Skeletal muscle satellite cell (primary cell): ENCODE results near the gene DMAC2L.
"Not testable (repeated sequence)": the region's sequence is repeated elsewhere in the genome, so short reads cannot be mapped to it uniquely, and the experiment has no call there.

ENCODE experiments used
- H3K27me3 ChIP-seq: 2 replicates; pipeline ENCODE4 v1.7.0; 2013; ENCODE audit warnings: low read length; ENCODE audit not compliant: control insufficient read depth, insufficient read depth
- H3K36me3 ChIP-seq: 2 replicates; pipeline ENCODE4 v1.7.0; 2013; ENCODE audit warnings: mild to moderate bottlenecking, control low read depth, low read length; ENCODE audit not compliant: insufficient read depth
- H3K4me1 ChIP-seq: 2 replicates; pipeline ENCODE4 v1.7.0; 2013; ENCODE audit warnings: low read length; ENCODE audit not compliant: control insufficient read depth, insufficient read depth
- H3K4me2 ChIP-seq: 2 replicates; pipeline ENCODE4 v1.7.0; 2013; ENCODE audit warnings: mild to moderate bottlenecking, low read length
- H3K4me3 ChIP-seq: 2 replicates; pipeline ENCODE4 v1.7.0; 2013; ENCODE audit warnings: low read length
- H3K9ac ChIP-seq: 2 replicates; pipeline ENCODE4 v1.7.0; 2013; ENCODE audit warnings: mild to moderate bottlenecking, low read depth, low read length, moderate library complexity
- H3K9me3 ChIP-seq: replicated peaks from 2 replicates; pipeline ENCODE4 v1.7.0; 2013; ENCODE audit warnings: mild to moderate bottlenecking, control low read depth, low read length

DMAC2L gene

DNA sequence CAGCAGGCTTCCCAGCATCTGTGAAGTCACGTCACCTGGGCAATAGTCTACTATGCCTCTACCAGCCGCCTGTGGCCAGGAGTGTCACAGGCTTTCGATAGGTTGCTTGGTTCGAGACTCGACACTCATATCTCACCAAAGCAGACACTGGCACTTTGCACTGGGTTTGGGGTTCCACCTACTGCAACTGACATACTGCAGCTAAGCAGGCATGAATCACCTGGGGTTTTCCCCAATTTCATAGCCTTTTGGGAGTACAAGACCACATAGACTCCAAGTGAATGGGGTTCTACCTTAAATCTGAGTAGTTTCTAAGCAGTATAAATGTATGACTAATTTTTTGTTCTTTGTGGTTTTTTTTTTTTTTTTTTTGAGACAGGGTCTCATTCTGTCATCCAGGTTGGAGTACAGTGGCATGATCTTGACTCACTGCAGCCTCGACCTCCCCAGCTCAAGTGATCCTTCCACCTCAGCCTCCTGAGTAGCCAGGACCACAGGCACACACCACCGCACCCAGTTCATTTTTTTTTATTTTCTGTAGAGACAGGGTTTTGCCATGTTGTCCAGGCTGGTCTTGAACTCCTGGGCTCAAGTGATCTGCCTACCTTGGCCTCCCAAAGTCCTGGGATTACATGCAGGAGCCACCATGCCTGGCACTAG, 32.1 kb downstream of the DMAC2L start:
- H3K4me1 ChIP-seq = peaks cover 48% of the 10 kb centered on the region
- peak overlapping the region; percentile 40 for H3K4me2 ChIP-seq
- H3K36me3 ChIP-seq = no peaks in the 10 kb centered on the region
- H3K27me3 ChIP-seq = no peaks in the 10 kb centered on the region
- H3K9ac ChIP-seq = peak overlapping the region; percentile 38
- no peak overlapping the region for H3K4me3 ChIP-seq
- no peaks in the 10 kb centered on the region for H3K9me3 ChIP-seq

GRCh38 chr14:50344876-50345563, 32.9 kb downstream of the DMAC2L start:
- H3K27me3 ChIP-seq = no peaks in the 10 kb centered on the region
- peak overlapping the region; percentile 38 for H3K9ac ChIP-seq
- peak overlapping the region; percentile 40 for H3K4me2 ChIP-seq
- H3K36me3 ChIP-seq = no peaks in the 10 kb centered on the region
- H3K9me3 ChIP-seq = no peaks in the 10 kb centered on the region
- H3K4me3 ChIP-seq = no peak overlapping the region
- peaks cover 48% of the 10 kb centered on the region for H3K4me1 ChIP-seq

DNA sequence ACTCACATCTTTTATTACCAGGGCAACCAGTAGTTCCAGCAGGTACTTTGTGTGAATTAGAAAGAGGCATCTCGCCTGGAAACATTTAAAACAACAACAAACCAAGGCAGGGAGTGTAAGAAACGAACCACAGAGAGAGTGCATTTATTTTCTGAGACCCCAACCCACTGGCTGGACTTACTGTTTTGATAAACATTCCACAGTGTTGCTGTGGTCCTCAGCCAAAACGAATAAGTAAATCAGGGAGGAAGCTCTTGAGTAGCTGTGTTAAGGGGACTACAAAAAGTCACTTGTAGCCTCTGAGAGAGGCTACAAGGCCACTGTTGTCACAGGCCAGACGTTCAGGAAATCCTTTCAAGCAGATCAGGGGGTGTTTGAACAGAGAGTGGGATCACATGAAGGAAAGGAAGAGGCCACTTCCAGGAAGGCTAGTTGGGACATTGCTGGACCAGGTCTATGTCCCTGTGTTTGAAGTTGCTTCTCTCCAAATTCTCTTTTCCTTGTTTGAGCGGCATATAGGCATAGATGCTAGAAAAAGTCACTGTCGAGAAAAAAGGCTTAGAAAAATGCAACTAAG, 33.8 kb downstream of the DMAC2L start:
- Histone ChIP-seq H3K36me3 (no peaks in the 10 kb centered on the region), H3K9ac (no peak overlapping the region), H3K4me2 (no peak overlapping the region), H3K4me1 (peaks cover 51% of the 10 kb centered on the region), H3K4me3 (no peak overlapping the region), H3K27me3 (no peaks in the 10 kb centered on the region), H3K9me3 (no peaks in the 10 kb centered on the region)

DNA sequence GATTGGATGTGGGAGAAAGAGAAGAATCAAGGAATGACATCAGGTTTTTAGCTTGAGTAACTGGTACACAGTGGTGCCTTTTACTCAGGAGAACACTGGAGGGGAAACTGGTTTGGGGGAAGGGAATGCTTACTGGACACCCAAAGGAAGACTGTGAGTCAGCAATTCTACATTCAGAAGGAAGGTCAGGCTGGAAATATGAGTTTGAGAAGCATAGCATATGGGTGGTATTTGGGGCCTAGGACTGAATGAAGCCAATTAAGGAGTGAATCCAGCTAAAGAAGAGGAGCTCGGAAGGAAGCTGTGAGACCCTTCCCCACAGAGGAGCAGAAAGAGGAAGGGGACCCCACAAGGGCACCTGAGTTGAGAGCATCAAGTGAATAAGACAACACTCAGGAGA, 35.4 kb downstream of the DMAC2L start:
- no peak overlapping the region for H3K9ac ChIP-seq
- H3K9me3 ChIP-seq = no peaks in the 10 kb centered on the region
- H3K4me2 ChIP-seq = no peak overlapping the region
- H3K36me3 ChIP-seq = no peaks in the 10 kb centered on the region
- H3K4me1 ChIP-seq = peaks cover 54% of the 10 kb centered on the region
- no peaks in the 10 kb centered on the region for H3K27me3 ChIP-seq
- no peak overlapping the region for H3K4me3 ChIP-seq

GRCh38 chr14:50348933-50349332, 36.8 kb downstream of the DMAC2L start:
- Histone ChIP-seq H3K9ac (no peak overlapping the region), H3K4me3 (no peak overlapping the region), H3K4me1 (peaks cover 49% of the 10 kb centered on the region), H3K4me2 (no peak overlapping the region), H3K27me3 (no peaks in the 10 kb centered on the region), H3K9me3 (no peaks in the 10 kb centered on the region), H3K36me3 (no peaks in the 10 kb centered on the region)

GRCh38 chr14:50350975-50351374, 38.9 kb downstream of the DMAC2L start:
- Histone ChIP-seq H3K27me3 (no peaks in the 10 kb centered on the region), H3K9ac (no peak overlapping the region), H3K4me2 (peak overlapping the region; percentile 11), H3K9me3 (no peaks in the 10 kb centered on the region), H3K4me3 (no peak overlapping the region), H3K36me3 (no peaks in the 10 kb centered on the region), H3K4me1 (peaks cover 33% of the 10 kb centered on the region)

GRCh38 chr14:50352584-50352983, 40.5 kb downstream of the DMAC2L start:
- H3K27me3 ChIP-seq = no peaks in the 10 kb centered on the region
- no peaks in the 10 kb centered on the region for H3K36me3 ChIP-seq
- H3K4me3 ChIP-seq = no peak overlapping the region
- no peaks in the 10 kb centered on the region for H3K9me3 ChIP-seq
- H3K9ac ChIP-seq = peak overlapping the region; percentile 28
- peak overlapping the region; percentile 47 for H3K4me2 ChIP-seq
- peaks cover 27% of the 10 kb centered on the region for H3K4me1 ChIP-seq

DNA sequence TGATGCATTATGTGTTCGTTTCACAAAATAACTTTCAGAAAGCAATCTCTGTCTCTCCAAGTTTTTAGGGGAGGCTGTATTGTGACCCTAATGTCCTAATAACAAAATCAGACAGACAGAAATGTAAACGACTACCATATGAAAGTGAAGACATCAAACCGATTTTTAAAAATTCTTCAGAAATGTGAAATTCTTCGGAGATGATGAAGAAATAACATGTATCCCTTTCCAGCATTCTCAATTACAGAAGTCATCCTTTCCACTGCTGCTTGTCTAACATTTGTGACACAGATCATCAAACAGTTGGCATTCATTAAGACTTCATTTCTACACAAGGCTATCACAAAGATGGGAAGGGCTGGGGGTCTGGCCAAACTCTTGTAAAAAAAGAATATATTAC, 41.0 kb downstream of the DMAC2L start:
- H3K9me3 ChIP-seq = no peaks in the 10 kb centered on the region
- peak overlapping the region; percentile 47 for H3K4me2 ChIP-seq
- no peaks in the 10 kb centered on the region for H3K27me3 ChIP-seq
- peaks cover 23% of the 10 kb centered on the region for H3K4me1 ChIP-seq
- H3K36me3 ChIP-seq = no peaks in the 10 kb centered on the region
- H3K4me3 ChIP-seq = no peak overlapping the region
- H3K9ac ChIP-seq = peak overlapping the region; percentile 28

DNA sequence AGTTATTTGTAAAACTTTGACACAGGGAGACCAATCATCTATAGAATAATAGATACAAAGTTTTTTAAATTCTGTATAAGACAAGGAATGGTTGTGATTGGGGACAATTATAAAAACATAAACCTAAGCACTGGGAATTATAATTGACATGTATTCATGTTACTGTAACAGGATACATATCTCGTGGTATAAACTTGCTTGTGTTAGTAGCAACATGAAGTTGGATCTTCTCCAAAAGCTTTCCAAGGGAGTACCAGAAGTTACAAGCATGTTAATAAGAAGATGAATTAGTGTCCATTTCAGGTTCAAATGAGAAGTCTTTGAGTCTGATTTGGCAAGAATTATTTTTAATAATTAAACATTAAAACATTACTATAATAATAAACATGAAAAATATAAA, 42.4 kb downstream of the DMAC2L start:
- Histone ChIP-seq H3K36me3 (no peaks in the 10 kb centered on the region), H3K27me3 (no peaks in the 10 kb centered on the region), H3K9ac (no peak overlapping the region), H3K4me3 (no peak overlapping the region), H3K4me2 (no peak overlapping the region), H3K9me3 (no peaks in the 10 kb centered on the region), H3K4me1 (peaks cover 23% of the 10 kb centered on the region)

DNA sequence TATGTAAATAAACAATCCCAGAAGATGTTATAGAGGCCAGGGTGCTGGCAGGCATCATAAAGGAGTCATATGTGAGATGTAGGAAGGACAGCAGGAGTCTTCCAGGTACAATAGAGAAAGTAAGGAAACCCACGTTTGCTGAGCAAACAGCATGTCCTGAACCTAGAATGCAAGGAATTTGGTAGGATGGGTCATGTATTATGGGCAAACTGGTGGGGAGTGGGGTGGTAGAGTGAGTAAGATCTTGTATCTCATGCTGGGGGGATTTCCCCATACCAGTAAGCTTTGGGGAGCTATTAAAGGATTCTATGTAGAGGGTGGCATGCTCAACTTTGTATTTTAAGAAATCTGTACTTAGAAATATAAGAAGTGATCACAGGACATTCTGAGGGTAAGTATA, 43.6 kb downstream of the DMAC2L start:
- H3K4me1 ChIP-seq = peaks cover 22% of the 10 kb centered on the region
- H3K9me3 ChIP-seq = no peaks in the 10 kb centered on the region
- no peak overlapping the region for H3K4me2 ChIP-seq
- H3K4me3 ChIP-seq = no peak overlapping the region
- no peaks in the 10 kb centered on the region for H3K27me3 ChIP-seq
- no peak overlapping the region for H3K9ac ChIP-seq
- H3K36me3 ChIP-seq = no peaks in the 10 kb centered on the region

- H3K4me2 ChIP-seq, H3K9me3 ChIP-seq, H3K36me3 ChIP-seq, H3K4me3 ChIP-seq, H3K9ac ChIP-seq, H3K27me3 ChIP-seq: not testable (repeated sequence)
- H3K4me1 ChIP-seq = peaks cover 16% of the 10 kb centered on the region
These were observed 44.2 kb downstream of the DMAC2L start for GRCh38 chr14:50356283-50356682.

- peaks cover 11% of the 10 kb centered on the region for H3K4me1 ChIP-seq
- H3K4me2 ChIP-seq = no peak overlapping the region
- H3K4me3 ChIP-seq = no peak overlapping the region
- H3K27me3 ChIP-seq = no peaks in the 10 kb centered on the region
- H3K36me3 ChIP-seq = no peaks in the 10 kb centered on the region
- H3K9me3 ChIP-seq = no peaks in the 10 kb centered on the region
- no peak overlapping the region for H3K9ac ChIP-seq
These were observed 45.0 kb downstream of the DMAC2L start for GRCh38 chr14:50357124-50357523.
